Liver (tissue), 9 donors: ENCODE measurements around the gene CEMIP. TPM values are rescaled to one million over a fixed set of nuclear protein-coding genes. Genes with fewer than 3 reads are reported as not detected.

ENCODE experiments used
- DNase-seq: peaks from one replicate; pipeline ENCODE4 v3.0.0-alpha.2; 2017; ENCODE audit warnings: low spot score
- H3K27ac ChIP-seq, 2 donors: one replicate each; pipeline ENCODE4 v1.7.0; 2013; ENCODE audit warnings: inconsistent platforms in 2 of 2, low read length in 2 of 2, control low read depth in 1 of 2, low read depth in 1 of 2, mild to moderate bottlenecking in 1 of 2
- H3K27me3 ChIP-seq, 4 donors: one replicate each; pipeline versions ENCODE4 v1.6.1 to v1.7.0; 2013; ENCODE audit warnings: low read length in 3 of 4, inconsistent platforms in 1 of 4, mild to moderate bottlenecking in 1 of 4, moderate library complexity in 1 of 4; ENCODE audit not compliant: control insufficient read depth in 4 of 4, insufficient read depth in 4 of 4
- H3K36me3 ChIP-seq, 4 donors: one replicate each; pipeline versions ENCODE4 v1.6.1 to v1.7.0; 2013; ENCODE audit warnings: low read length in 3 of 4, mild to moderate bottlenecking in 3 of 4, low read depth in 1 of 4, moderate library complexity in 1 of 4; ENCODE audit not compliant: control insufficient read depth in 4 of 4, insufficient read depth in 3 of 4
- H3K4me1 ChIP-seq, 4 donors: one replicate each; pipeline versions ENCODE4 v1.6.1 to v1.7.0; 2013; ENCODE audit warnings: low read length in 3 of 4, mild to moderate bottlenecking in 3 of 4, moderate library complexity in 1 of 4; ENCODE audit not compliant: control insufficient read depth in 4 of 4, insufficient read depth in 4 of 4
- H3K4me3 ChIP-seq, 3 donors: one replicate each; pipeline versions ENCODE4 v1.6.1 to v1.7.0; 2013; ENCODE audit warnings: low read length in 3 of 3, control low read depth in 1 of 3, low read depth in 1 of 3, mild to moderate bottlenecking in 1 of 3
- H3K9ac ChIP-seq, 2 donors: one replicate each; pipeline ENCODE4 v1.7.0; 2013; ENCODE audit warnings: low read length in 2 of 2, mild to moderate bottlenecking in 2 of 2, moderate library complexity in 2 of 2, control low read depth in 1 of 2, low read depth in 1 of 2
- H3K9me3 ChIP-seq, 4 donors: one replicate each; pipeline versions ENCODE4 v1.6.1 to v1.7.0; 2013; ENCODE audit warnings: low read length in 3 of 4; ENCODE audit not compliant: control insufficient read depth in 4 of 4
- CTCF ChIP-seq: fragments of 150-350 bp; IDR thresholded peaks from 2 replicates; pipeline ENCODE4 v1.5.1; 2017; ENCODE audit warnings: improper control_type of control experiment, low read depth, low read length; ENCODE audit not compliant: missing input control
- EGR1 ChIP-seq, 2 donors: IDR thresholded peaks; 2 replicates each; pipeline ENCODE4 v1.6.1; 2016 to 2018; ENCODE audit warnings: antibody characterized with exemption in 2 of 2, low read depth in 2 of 2
- FOXA1 ChIP-seq: IDR thresholded peaks from 2 replicates; pipeline ENCODE4 v1.6.1; 2016; ENCODE audit warnings: antibody characterized with exemption
- FOXA2 ChIP-seq: IDR thresholded peaks from 2 replicates; pipeline ENCODE4 v1.6.1; 2016; ENCODE audit warnings: antibody characterized with exemption
- GABPA ChIP-seq, 2 donors: IDR thresholded peaks in 1 of 2; conservative IDR thresholded peaks in 1 of 2; 2 replicates each; pipeline ENCODE4 v1.6.1; 2016; ENCODE audit warnings: antibody characterized with exemption in 2 of 2, mild to moderate bottlenecking in 1 of 2, moderate library complexity in 1 of 2
- HNF4A ChIP-seq, 2 donors: conservative IDR thresholded peaks; 2 replicates each; pipeline ENCODE4 v1.6.1; 2016; ENCODE audit warnings: antibody characterized with exemption in 2 of 2, mild to moderate bottlenecking in 2 of 2
- HNF4G ChIP-seq: IDR thresholded peaks from 2 replicates; pipeline ENCODE4 v1.6.1; 2016; ENCODE audit warnings: antibody characterized with exemption
- JUND ChIP-seq, 2 donors: IDR thresholded peaks; 2 replicates each; pipeline ENCODE4 v1.6.1; 2016; ENCODE audit warnings: antibody characterized with exemption in 2 of 2
- MAX ChIP-seq: IDR thresholded peaks from 2 replicates; pipeline ENCODE4 v1.6.1; 2016; ENCODE audit warnings: antibody characterized with exemption
- NR2F2 ChIP-seq: IDR thresholded peaks from 2 replicates; pipeline ENCODE4 v1.6.1; 2016; ENCODE audit warnings: antibody characterized with exemption
- RAD21 ChIP-seq, 2 donors: IDR thresholded peaks; 2 replicates each; pipeline ENCODE4 v1.6.1; 2016; ENCODE audit warnings: antibody characterized with exemption in 2 of 2, mild to moderate bottlenecking in 2 of 2
- REST ChIP-seq: IDR thresholded peaks from 2 replicates; pipeline ENCODE4 v1.6.1; 2016; ENCODE audit warnings: antibody characterized with exemption, mild to moderate bottlenecking
- RXRA ChIP-seq, 2 donors: IDR thresholded peaks; 2 replicates each; pipeline ENCODE4 v1.6.1; 2017 to 2018; ENCODE audit warnings: antibody characterized with exemption in 2 of 2, mild to moderate bottlenecking in 1 of 2
- SP1 ChIP-seq: IDR thresholded peaks from 2 replicates; pipeline ENCODE4 v1.6.1; 2018; ENCODE audit warnings: antibody characterized with exemption, mild to moderate bottlenecking
- TAF1 ChIP-seq: conservative IDR thresholded peaks from 2 replicates; pipeline ENCODE4 v1.6.1; 2016; ENCODE audit warnings: antibody characterized with exemption, mild to moderate bottlenecking
- YY1 ChIP-seq: IDR thresholded peaks from 2 replicates; pipeline ENCODE4 v1.6.1; 2016; ENCODE audit warnings: antibody characterized with exemption, mild to moderate bottlenecking
- ZBTB33 ChIP-seq: IDR thresholded peaks from 2 replicates; pipeline ENCODE4 v1.6.1; 2016; ENCODE audit warnings: antibody characterized with exemption
- WGBS: extraction: QIAGEN DNeasy Blood & Tissue Kit; methylation state at CpG from one replicate; pipeline ENCODE4 v1.1.7; 2013; 5-methylcytosine and 5-hydroxymethylcytosine counted together
- polyA plus RNA-seq, 2 donors: library from polyadenylated mRNA; stranded (reverse) in 1 of 2; unstranded in 1 of 2; fragments of 200-250 nt in 1 of 2; fragments of >200 nt in 1 of 2; fragmentation: Nextera tagmentation in 1 of 2; extraction: Ambion mirVana in 1 of 2; gene quantifications; one replicate each; pipeline versions ENCODE4 v1.2.1 to v1.2.3, GENCODE V29; 2013 to 2015
- total RNA-seq, 2 donors: library from RNA; depleted of rRNA; stranded (reverse); fragments of >200 nt; gene quantifications; one replicate each; pipeline ENCODE4 v1.2.3, GENCODE V29; 2014
- donor health status: healthy.
- donor health status: healthy.
- donor health status: healthy.
- donor health status: healthy.
- donor health status: healthy.

CEMIP gene
- total and polyA plus RNA-seq, 4 donors, result under 0.01 to 0.89 (median 0.21) TPM

- Histone ChIP-seq H3K36me3 (no peaks in the 10 kb centered on the region), H3K9me3 (no peaks in the 10 kb centered on the region), H3K27ac (no peak overlapping the region), H3K4me3 (no peak overlapping the region), H3K27me3 (no peaks in the 10 kb centered on the region), H3K9ac (no peak overlapping the region), H3K4me1 (peaks cover 0 to 1% (median 0%) of the 10 kb centered on the region in 4 donors)
- WGBS, result 54% methylated on average over 1 of the region's 1 CpG
- DNase-seq, result no peak
- TF ChIP-seq CTCF (no peak), RAD21 (IDR thresholded peaks at IDR 0.05) (no peak), YY1 (no peak)
These were observed 34.3 kb upstream of the CEMIP start for GRCh38 chr15:80744826-80745225.

GRCh38 chr15:80745888-80746287 is 33.3 kb upstream of the CEMIP start:
- Histone ChIP-seq H3K9ac (no peak overlapping the region), H3K4me1 (peaks cover 0 to 1% (median 0%) of the 10 kb centered on the region in 4 donors), H3K9me3 (no peaks in the 10 kb centered on the region), H3K4me3 (no peak overlapping the region), H3K27ac (no peak overlapping the region), H3K36me3 (no peaks in the 10 kb centered on the region), H3K27me3 (no peaks in the 10 kb centered on the region)
- TF ChIP-seq FOXA2 (no peak), FOXA1 (no peak), GABPA (IDR thresholded peaks at IDR 0.05 in 1 of 2, conservative IDR thresholded peaks at IDR 0.05 in 1 of 2) (no peak), NR2F2 (no peak), HNF4A (conservative IDR thresholded peaks at IDR 0.05) (no peak), RAD21 (IDR thresholded peaks at IDR 0.05) (no peak), JUND (IDR thresholded peaks at IDR 0.05) (no peak), ZBTB33 (no peak), MAX (no peak), EGR1 (IDR thresholded peaks at IDR 0.05; ENCODE audit: low read depth in 2 of 2) (no peak), CTCF (no peak), SP1 (no peak), REST (no peak), RXRA (IDR thresholded peaks at IDR 0.05) (no peak), HNF4G (no peak), TAF1 (no peak)
- no peak for DNase-seq
- 92% methylated on average over 1 of the region's 1 CpG for WGBS
